ENCODE measurements around the gene FAM161B.
"Not testable (repeated sequence)": the region's sequence is repeated elsewhere in the genome, so short reads cannot be mapped to it uniquely, and the experiment has no call there.

The FAM161B gene

GRCh38 chr14:73949752-73950734, at the start of gene FAM161B, which contains the start of gene COQ6:
Gene FAM161B, minus strand, starts transcription at chr14:73950094. Its CDS starts 68 bp downstream, at chr14:73950026.
Gene COQ6, plus strand, starts transcription at chr14:73950302. Its CDS starts 31 bp downstream, at chr14:73950333.
- DNase-seq (ENCODE audit: low spot score): peak; percentile 96

GRCh38 chr14:73998726-73999125, 48.8 kb upstream of the FAM161B start:
- no peak for DNase-seq (ENCODE audit: low spot score)

- DNase-seq (ENCODE audit: low spot score): no peak
Observed at GRCh38 chr14:73997944-73998447, 48.1 kb upstream of the FAM161B start.

GRCh38 chr14:73997108-73997943, 47.4 kb upstream of the FAM161B start:
- no peak for DNase-seq (ENCODE audit: low spot score)

GRCh38 chr14:73996731-73997107, 46.8 kb upstream of the FAM161B start:
- DNase-seq (ENCODE audit: low spot score): no peak

- no peak for DNase-seq (ENCODE audit: low spot score)
Observed at GRCh38 chr14:73995977-73996378, 46.1 kb upstream of the FAM161B start.

GRCh38 chr14:73994926-73995325, 45.0 kb upstream of the FAM161B start:
- DNase-seq (ENCODE audit: low spot score): not testable (repeated sequence)

- no peak for DNase-seq (ENCODE audit: low spot score)
Observed at GRCh38 chr14:73991092-73991491, 41.2 kb upstream of the FAM161B start.

GRCh38 chr14:73988656-73989055, 38.8 kb upstream of the FAM161B start:
- not testable (repeated sequence) for DNase-seq (ENCODE audit: low spot score)

GRCh38 chr14:73988065-73988464, 38.2 kb upstream of the FAM161B start:
- no peak for DNase-seq (ENCODE audit: low spot score)

- DNase-seq (ENCODE audit: low spot score): no peak
Observed at GRCh38 chr14:73977896-73978295, 28.0 kb upstream of the FAM161B start.

- no peak for DNase-seq (ENCODE audit: low spot score)
Observed at GRCh38 chr14:73976125-73976524, 26.2 kb upstream of the FAM161B start.

GRCh38 chr14:73973497-73973896, 23.6 kb upstream of the FAM161B start:
- DNase-seq (ENCODE audit: low spot score): no peak

- peak; percentile 39 for DNase-seq (ENCODE audit: low spot score)
Observed at GRCh38 chr14:73968885-73969284, 19.0 kb upstream of the FAM161B start.

GRCh38 chr14:73965216-73965615, 15.3 kb upstream of the FAM161B start:
- DNase-seq (ENCODE audit: low spot score): no peak

- DNase-seq (ENCODE audit: low spot score): no peak
Observed at GRCh38 chr14:73961192-73961591, 11.3 kb upstream of the FAM161B start.

- no peak for DNase-seq (ENCODE audit: low spot score)
Observed at GRCh38 chr14:73958591-73958990, 8.7 kb upstream of the FAM161B start.

- no peak for DNase-seq (ENCODE audit: low spot score)
Observed at GRCh38 chr14:73955674-73956073, 5.8 kb upstream of the FAM161B start.

- no peak for DNase-seq (ENCODE audit: low spot score)
Observed at GRCh38 chr14:73953731-73954130, 3.8 kb upstream of the FAM161B start.

GRCh38 chr14:73945159-73945670, 4.7 kb downstream of the FAM161B start:
- no peak for DNase-seq (ENCODE audit: low spot score)

GRCh38 chr14:73944432-73945158, 5.3 kb downstream of the FAM161B start:
- no peak for DNase-seq (ENCODE audit: low spot score)

- no peak for DNase-seq (ENCODE audit: low spot score)
Observed at GRCh38 chr14:73943083-73943482, 6.8 kb downstream of the FAM161B start.

Data from RKO (cell line).